SK-N-SH (cell line): ENCODE data around the gene BTBD9. TPM values are rescaled to one million over a fixed set of nuclear protein-coding genes. Genes with fewer than 3 reads are reported as not detected.

Experiments used
- CTCF ChIA-PET: fragments of 300-600, 350-600 bp; formaldehyde crosslinking; extraction: SDS; loops from one replicate; lab custom pipeline; 2021; lab: Yijun Ruan, JAX
- POLR2A ChIA-PET: fragments of 350-600 bp; sonication (Branson Sonifier 250); formaldehyde crosslinking; extraction: SDS; loops from one replicate; lab custom pipeline; 2020; ENCODE audit warnings: antibody characterized with exemption, inconsistent platforms; lab: Yijun Ruan, JAX
- DNase-seq: peaks from one replicate; pipeline ENCODE4 v3.0.0; 2012
- H2AFZ ChIP-seq: fragments of 200-600 bp; sonication (generic); 2 replicates; pipeline ENCODE4 v1.8.1; 2016; ENCODE audit warnings: antibody characterized with exemption, mild to moderate bottlenecking, low read depth
- H3F3A ChIP-seq: fragments of 200-600 bp; sonication (generic); replicated peaks from 2 replicates; pipeline ENCODE3; 2016; ENCODE audit warnings: antibody characterized with exemption, mild to moderate bottlenecking; ENCODE audit not compliant: insufficient read depth
- H3K27ac ChIP-seq, 2 experiments: fragments of 200-500 bp in 1 of 2; fragments of 200-600 bp in 1 of 2; sonication (Bioruptor generic) in 1 of 2; sonication (generic), shearing (Covaris generic) in 1 of 2; 2 replicates each; pipeline versions ENCODE4 v1.5.1 to v1.6.1; 2014 to 2016; ENCODE audit warnings: low read depth in 2 of 2, inconsistent platforms in 1 of 2, low read length in 1 of 2, mild to moderate bottlenecking in 1 of 2, mixed read lengths in 1 of 2
- H3K27me3 ChIP-seq: fragments of 200-600 bp; sonication (generic), shearing (Covaris generic); 2 replicates; pipeline ENCODE4 v1.6.1; 2016; ENCODE audit warnings: mixed run types; ENCODE audit not compliant: insufficient read depth
- H3K36me3 ChIP-seq, 2 experiments: fragments of 200-500 bp in 1 of 2; fragments of 200-600 bp in 1 of 2; sonication (Bioruptor generic) in 1 of 2; sonication (generic) in 1 of 2; replicated peaks in 1 of 2; 2 replicates each; pipeline versions ENCODE3 to v1.5.1; 2014 to 2016; ENCODE audit warnings: low read length in 1 of 2, mild to moderate bottlenecking in 1 of 2; ENCODE audit not compliant: insufficient read depth in 2 of 2, control insufficient read depth in 1 of 2
- H3K4me1 ChIP-seq, 2 experiments: fragments of 200-500 bp in 1 of 2; fragments of 200-600 bp in 1 of 2; sonication (Bioruptor generic) in 1 of 2; sonication (generic), shearing (Covaris generic) in 1 of 2; 2 replicates each; pipeline versions ENCODE4 v1.5.1 to v1.6.1; 2014 to 2016; ENCODE audit warnings: low read depth in 1 of 2, low read length in 1 of 2, mixed run types in 1 of 2; ENCODE audit not compliant: insufficient read depth in 2 of 2, control insufficient read depth in 1 of 2
- H3K4me2 ChIP-seq: fragments of 200-600 bp; sonication (generic), shearing (Covaris generic); 2 replicates; pipeline ENCODE4 v1.6.1; 2017; ENCODE audit warnings: mixed run types
- H3K4me3 ChIP-seq, 2 experiments: fragments of 200-500 bp in 1 of 2; fragments of 200-600 bp in 1 of 2; sonication (Bioruptor generic) in 1 of 2; sonication (generic), shearing (Covaris generic) in 1 of 2; 2 replicates each; pipeline versions ENCODE4 v1.5.1 to v1.8.1; 2014 to 2016; ENCODE audit warnings: low read depth in 2 of 2, inconsistent platforms in 1 of 2, low read length in 1 of 2, mild to moderate bottlenecking in 1 of 2, mixed read lengths in 1 of 2, moderate library complexity in 1 of 2
- H3K79me2 ChIP-seq: fragments of 200-600 bp; sonication (generic); 2 replicates; pipeline ENCODE4 v1.8.1; 2017; ENCODE audit warnings: mild to moderate bottlenecking; ENCODE audit not compliant: insufficient read depth
- H3K9ac ChIP-seq: fragments of 200-600 bp; sonication (generic); 2 replicates; pipeline ENCODE4 v1.6.1; 2017; ENCODE audit warnings: mixed run types
- H3K9me2 ChIP-seq: fragments of 200-600 bp; sonication (generic); 2 replicates; pipeline ENCODE4 v1.6.1; 2017; ENCODE audit warnings: mixed run types
- H3K9me3 ChIP-seq: fragments of 200-600 bp; sonication (generic); 2 replicates; pipeline ENCODE4 v1.6.1; 2017; ENCODE audit warnings: mixed run types, mild to moderate bottlenecking, moderate library complexity
- H4K20me1 ChIP-seq: fragments of 200-600 bp; sonication (generic); 2 replicates; pipeline ENCODE4 v1.6.1; 2017; ENCODE audit warnings: mild to moderate bottlenecking, mixed run types; ENCODE audit not compliant: insufficient read depth
- CHD2 ChIP-seq: fragments of 150-350 bp; IDR thresholded peaks from 2 replicates; pipeline ENCODE4 v1.6.1; 2018; ENCODE audit warnings: low read length; ENCODE audit not compliant: partially characterized antibody
- ELF1 ChIP-seq: IDR thresholded peaks from 2 replicates; pipeline ENCODE4 v1.4.0; 2012
- EP300 ChIP-seq, 2 experiments: IDR thresholded peaks; 2 replicates each; pipeline versions ENCODE4 v1.4.0 to v1.6.1; 2012; ENCODE audit warnings: borderline replicate concordance in 1 of 2, low read depth in 1 of 2, low read length in 1 of 2
- EZH2phosphoT487 ChIP-seq: fragments of 200-600 bp; sonication (generic); IDR thresholded peaks from 2 replicates; pipeline ENCODE4 v1.6.1; 2017; ENCODE audit warnings: low read depth, mixed run types, mild to moderate bottlenecking, antibody characterized with exemption, moderate library complexity, borderline replicate concordance
- FOXM1 ChIP-seq: IDR thresholded peaks from 2 replicates; pipeline ENCODE4 v1.4.0; 2012; ENCODE audit warnings: low read depth, mild to moderate bottlenecking
- GABPA ChIP-seq: IDR thresholded peaks from 2 replicates; pipeline ENCODE4 v1.4.0; 2012; ENCODE audit warnings: low read depth, mild to moderate bottlenecking
- MAX ChIP-seq: IDR thresholded peaks from 2 replicates; pipeline ENCODE4 v1.4.0; 2012; ENCODE audit warnings: low read depth
- RAD21 ChIP-seq: IDR thresholded peaks from 2 replicates; pipeline ENCODE4 v1.6.1; 2012; ENCODE audit warnings: mild to moderate bottlenecking, low read length
- RCOR1 ChIP-seq: fragments of 150-350 bp; IDR thresholded peaks from 2 replicates; pipeline ENCODE4 v1.6.1; 2017; ENCODE audit warnings: antibody characterized with exemption, low read length
- REST ChIP-seq: IDR thresholded peaks from 2 replicates; pipeline ENCODE4 v1.6.1; 2012; ENCODE audit warnings: mild to moderate bottlenecking, low read depth, low read length, moderate library complexity
- SIN3A ChIP-seq: IDR thresholded peaks from 2 replicates; pipeline ENCODE4 v1.6.1; 2012; ENCODE audit warnings: low read depth, mild to moderate bottlenecking, low read length, moderate library complexity, borderline replicate concordance
- SMC3 ChIP-seq: IDR thresholded peaks from 2 replicates; pipeline ENCODE4 v1.6.1; 2012; ENCODE audit warnings: low read depth, low read length, improper control_type of control experiment
- TAF1 ChIP-seq: IDR thresholded peaks from 2 replicates; pipeline ENCODE4 v1.6.1; 2012; ENCODE audit warnings: low read depth, mild to moderate bottlenecking, low read length, moderate library complexity, borderline replicate concordance
- TCF12 ChIP-seq: IDR thresholded peaks from 2 replicates; pipeline ENCODE4 v1.4.0; 2012
- USF1 ChIP-seq: IDR thresholded peaks from 2 replicates; pipeline ENCODE4 v1.4.0; 2012; ENCODE audit warnings: low read depth, borderline replicate concordance
- USF2 ChIP-seq: fragments of 150-350 bp; IDR thresholded peaks from 2 replicates; pipeline ENCODE4 v1.6.1; 2017; ENCODE audit warnings: antibody characterized with exemption, low read length, low read depth, borderline replicate concordance
- WGBS: methylation state at CpG from one replicate; pipeline ENCODE4 v1.1.6; 2017; ENCODE audit warnings: low lambda C conversion rate; 5-methylcytosine and 5-hydroxymethylcytosine counted together
- polyA plus RNA-seq, 3 experiments: library from polyadenylated mRNA; depleted of rRNA; stranded (reverse); fragments of >200 nt; gene quantifications; 2 replicates each; pipeline ENCODE4 v1.2.3, GENCODE V29; 2012

The BTBD9 gene
- polyA plus RNA-seq, 1 of the 3 experiments (the other 2 are of a cell fraction) = 2.2 TPM

- ChIA-PET CTCF (interaction anchor here (1.6 to 5.7 kb wide), 3 partner anchors 9 to 798 kb away, joined by 5 to 30 read pairs (median 13); no protein-coding TSS in a partner anchor), POLR2A (no interaction called here)
- no peak for TF ChIP-seq TCF12
- no peak for TF ChIP-seq MAX
- TF ChIP-seq SMC3 = no peak
- no peak for TF ChIP-seq REST
- no peak for TF ChIP-seq ELF1
- TF ChIP-seq RCOR1 = no peak
- TF ChIP-seq EZH2phosphoT487 = no peak
- TF ChIP-seq TAF1 = no peak
- TF ChIP-seq SIN3A = no peak
- no peak for TF ChIP-seq USF1
- no peak for TF ChIP-seq EP300 (IDR thresholded peaks at IDR 0.05; ENCODE audit: borderline replicate concordance in 1 of 2, low read depth in 1 of 2, low read length in 1 of 2)
- TF ChIP-seq RAD21 = no peak
- no peak for TF ChIP-seq CHD2
- no peak for TF ChIP-seq GABPA
- no peak for TF ChIP-seq FOXM1
- TF ChIP-seq USF2 = no peak
- no peak overlapping the region for H3K27ac ChIP-seq
- H3K27me3 ChIP-seq = no peaks in the 10 kb centered on the region
- no peak overlapping the region for H3K9ac ChIP-seq
- H3K4me3 ChIP-seq = no peak overlapping the region
- no peak overlapping the region for H2AFZ ChIP-seq
- no peaks in the 10 kb centered on the region for H4K20me1 ChIP-seq
- H3K4me1 ChIP-seq = peaks cover 0 to 9% of the 10 kb centered on the region in 2 experiments; a peak in 2 of 4 replicates
- H3F3A ChIP-seq = no peaks in the 10 kb centered on the region
- H3K9me2 ChIP-seq = no peaks in the 10 kb centered on the region
- no peak for DNase-seq
- H3K4me2 ChIP-seq = no peak overlapping the region
- no peaks in the 10 kb centered on the region for H3K36me3 ChIP-seq
- H3K9me3 ChIP-seq = no peaks in the 10 kb centered on the region
- H3K79me2 ChIP-seq = no peaks in the 10 kb centered on the region
- 96% methylated on average over 5 of the region's 5 CpGs for WGBS
Observed at GRCh38 chr6:38503032-38503773, 136.5 kb downstream of the BTBD9 start.
